ENCODE data around the gene ARHGEF25. TPM values are rescaled to one million over a fixed set of nuclear protein-coding genes. Genes with fewer than 3 reads are reported as not detected.

The ARHGEF25 gene
- total RNA-seq, 2 donors from 2014 or later, result 2.4 to 12.8 TPM

GRCh38 chr12:57583008-57583831 is 28.0 kb upstream of the ARHGEF25 start:
- H3K4me3 ChIP-seq, result no peak overlapping the region
- H3K4me1 ChIP-seq, result no peaks in the 10 kb centered on the region
- intact Hi-C loops (cut with DNase I), result loop anchor here (2.0 to 5.0 kb wide), 2 partner anchors 38 to 109 kb away; partner anchors contain the start of gene OS9
- peak; percentile 94 for TF ChIP-seq CTCF (IDR thresholded peaks at IDR 0.05)
- no peaks in the 10 kb centered on the region for H3K36me3 ChIP-seq
- H3K27me3 ChIP-seq, result no peaks in the 10 kb centered on the region
- no peak overlapping the region for H3K9ac ChIP-seq (ENCODE audit: low read depth in 2 of 2, low read length in 2 of 2)
- H3K27ac ChIP-seq, result no peak overlapping the region
- DNase-seq, result peak; percentile 70
- no peaks in the 10 kb centered on the region for H3K9me3 ChIP-seq

- no peak overlapping the region for H3K4me3 ChIP-seq
- no peak overlapping the region for H3K9ac ChIP-seq (ENCODE audit: low read depth in 2 of 2, low read length in 2 of 2)
- intact Hi-C loops (cut with DNase I), result loop anchor here (5.0 kb wide), 1 partner anchor 108 kb away; the partner anchor contains the start of gene OS9
- no peak overlapping the region for H3K27ac ChIP-seq
- TF ChIP-seq CTCF (IDR thresholded peaks at IDR 0.05), result no peak
- H3K36me3 ChIP-seq, result no peaks in the 10 kb centered on the region
- no peaks in the 10 kb centered on the region for H3K27me3 ChIP-seq
- no peaks in the 10 kb centered on the region for H3K4me1 ChIP-seq
- DNase-seq, result no peak
- H3K9me3 ChIP-seq, result no peaks in the 10 kb centered on the region
Measured at GRCh38 chr12:57584050-57584449, 27.2 kb upstream of the ARHGEF25 start.

- no peaks in the 10 kb centered on the region for H3K27me3 ChIP-seq
- DNase-seq, result no peak
- intact Hi-C loops (cut with DNase I), result loop anchor here (5.0 kb wide), 1 partner anchor 108 kb away; the partner anchor contains the start of gene OS9
Measured at GRCh38 chr12:57584690-57585089, 26.5 kb upstream of the ARHGEF25 start.

GRCh38 chr12:57585156-57585555 is 26.1 kb upstream of the ARHGEF25 start:
- TF ChIP-seq CTCF (IDR thresholded peaks at IDR 0.05), result no peak
- Histone ChIP-seq H3K9ac (ENCODE audit: low read depth in 2 of 2, low read length in 2 of 2) (no peak overlapping the region), H3K9me3 (no peaks in the 10 kb centered on the region), H3K27ac (no peak overlapping the region), H3K4me1 (no peaks in the 10 kb centered on the region), H3K36me3 (no peaks in the 10 kb centered on the region), H3K4me3 (no peak overlapping the region), H3K27me3 (no peaks in the 10 kb centered on the region)
- intact Hi-C loops (cut with DNase I), result no loop called here
- DNase-seq, result no peak

More at GRCh38 chr12:57584690-57585089, 26.5 kb upstream of the ARHGEF25 start:
- H3K9me3 ChIP-seq, result no peaks in the 10 kb centered on the region
- H3K9ac ChIP-seq (ENCODE audit: low read depth in 2 of 2, low read length in 2 of 2), result no peak overlapping the region
- no peak overlapping the region for H3K4me3 ChIP-seq
- H3K4me1 ChIP-seq, result no peaks in the 10 kb centered on the region
- H3K27ac ChIP-seq, result no peak overlapping the region
- H3K36me3 ChIP-seq, result no peaks in the 10 kb centered on the region
- TF ChIP-seq CTCF (IDR thresholded peaks at IDR 0.05), result no peak

GRCh38 chr12:57586128-57586527 is 25.1 kb upstream of the ARHGEF25 start:
- no peak for TF ChIP-seq CTCF (IDR thresholded peaks at IDR 0.05)
- Histone ChIP-seq H3K9ac (ENCODE audit: low read depth in 2 of 2, low read length in 2 of 2) (no peak overlapping the region), H3K27ac (no peak overlapping the region), H3K9me3 (no peaks in the 10 kb centered on the region), H3K27me3 (no peaks in the 10 kb centered on the region), H3K4me1 (no peaks in the 10 kb centered on the region), H3K4me3 (no peak overlapping the region), H3K36me3 (no peaks in the 10 kb centered on the region)
- intact Hi-C loops (cut with DNase I), result no loop called here
- no peak for DNase-seq

Measured in colonic mucosa (tissue), 4 donors.